ENCODE measurements around the gene SPOCK2. TPM values are rescaled to one million over a fixed set of nuclear protein-coding genes. Genes with fewer than 3 reads are reported as not detected.

Gene SPOCK2
- total RNA-seq, 1 donor from 2014 or later = 27.8 TPM

- POLR2A ChIA-PET = interaction anchor here (0.6 to 1.6 kb wide), 3 partner anchors 175 to 246 kb away, joined by 3 read pairs; no protein-coding TSS in a partner anchor
- Mint-ChIP-seq H3K27me3 (no peaks in the 10 kb centered on the region), H3K27ac (peak overlapping the region; percentile 81), H3K9me3 (no peaks in the 10 kb centered on the region), H3K4me1 (peaks cover 58% of the 10 kb centered on the region), H3K4me3 (peak overlapping the region; percentile 71), H3K36me3 (ENCODE audit: low read depth) (peaks cover 12% of the 10 kb centered on the region)
- CTCF ChIA-PET = no interaction called here
- ATAC-seq (ENCODE audit: low read depth) (no peak), DNase-seq (no peak)
- TF ChIP-seq CTCF (IDR thresholded peaks at IDR 0.05) = no peak
- intact Hi-C loops (cut with micrococcal nuclease) = no loop called here
Observed at GRCh38 chr10:72085864-72086465, 2.4 kb downstream of the SPOCK2 start.

GRCh38 chr10:72085166-72085565 lies 3.2 kb downstream of the SPOCK2 start:
- TF ChIP-seq CTCF (IDR thresholded peaks at IDR 0.05) = no peak
- Mint-ChIP-seq H3K9me3 (no peaks in the 10 kb centered on the region), H3K36me3 (ENCODE audit: low read depth) (peaks cover 12% of the 10 kb centered on the region), H3K4me3 (no peak overlapping the region), H3K27ac (peak overlapping the region; percentile 81), H3K4me1 (peaks cover 66% of the 10 kb centered on the region), H3K27me3 (no peaks in the 10 kb centered on the region)
- POLR2A ChIA-PET = interaction anchor here (0.6 to 0.7 kb wide), 2 partner anchors 176 to 261 kb away, joined by 3 to 6 read pairs; no protein-coding TSS in a partner anchor
- intact Hi-C loops (cut with micrococcal nuclease) = no loop called here
- ATAC-seq (ENCODE audit: low read depth) = no peak
- CTCF ChIA-PET = no interaction called here
- no peak for DNase-seq

DNA sequence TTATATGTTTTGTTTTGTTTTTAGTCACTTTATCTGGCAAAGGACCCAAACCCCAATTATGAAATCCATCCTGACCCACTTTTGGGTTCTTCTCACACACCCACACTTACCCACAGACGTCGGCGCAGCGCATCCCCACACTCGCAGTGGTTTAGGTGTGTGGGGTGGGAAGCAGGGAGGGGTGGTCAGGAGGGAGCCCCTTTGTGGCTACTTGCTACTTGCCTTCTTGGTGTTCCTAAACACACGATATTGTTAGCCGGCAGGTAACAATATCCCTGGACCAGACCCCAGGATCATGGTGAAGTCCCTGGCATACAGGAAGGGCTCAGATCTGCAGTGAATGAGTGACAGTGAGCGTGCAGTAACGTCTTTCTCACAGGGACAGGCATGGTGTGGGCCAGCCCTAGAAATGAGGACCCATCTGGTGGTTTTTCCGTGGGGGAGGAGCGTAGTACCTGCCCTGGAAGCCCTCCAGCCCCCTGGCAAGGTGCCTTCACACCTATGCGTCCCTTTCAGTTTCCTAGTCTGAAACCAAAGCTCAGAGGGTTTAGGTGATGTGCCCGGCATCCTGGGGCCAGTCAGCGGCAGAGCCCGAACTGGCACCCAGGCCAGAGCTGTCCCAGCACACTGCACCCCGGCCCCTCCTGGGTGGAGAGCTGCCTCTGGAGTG lies 4.4 kb downstream of the SPOCK2 start:
- H3K4me1 Mint-ChIP-seq = peaks cover 71% of the 10 kb centered on the region
- DNase-seq (no peak), ATAC-seq (ENCODE audit: low read depth) (no peak)
- H3K36me3 Mint-ChIP-seq (ENCODE audit: low read depth) = peaks cover 12% of the 10 kb centered on the region
- intact Hi-C loops (cut with micrococcal nuclease) = no loop called here
- H3K4me3 Mint-ChIP-seq = no peak overlapping the region
- H3K9me3 Mint-ChIP-seq = no peaks in the 10 kb centered on the region
- H3K27me3 Mint-ChIP-seq = no peaks in the 10 kb centered on the region
- CTCF ChIA-PET = interaction anchor here (1.3 kb wide), 1 partner anchor 253 kb away, joined by 3 read pairs; no protein-coding TSS in a partner anchor
- POLR2A ChIA-PET = interaction anchor here (0.6 kb wide), 1 partner anchor 328 kb away, joined by 11 read pairs; no protein-coding TSS in a partner anchor
- peak overlapping the region; percentile 81 for H3K27ac Mint-ChIP-seq
- TF ChIP-seq CTCF (IDR thresholded peaks at IDR 0.05) = no peak

GRCh38 chr10:72082856-72083789 lies 5.2 kb downstream of the SPOCK2 start:
- no peak for TF ChIP-seq CTCF (IDR thresholded peaks at IDR 0.05)
- ChIA-PET POLR2A (interaction anchor here (0.7 to 0.8 kb wide), 2 partner anchors 191 to 246 kb away, joined by 5 read pairs; no protein-coding TSS in a partner anchor), CTCF (interaction anchor here (1.3 kb wide), 1 partner anchor 254 kb away, joined by 3 read pairs; no protein-coding TSS in a partner anchor)
- Mint-ChIP-seq H3K9me3 (no peaks in the 10 kb centered on the region), H3K27ac (peak overlapping the region; percentile 28), H3K36me3 (ENCODE audit: low read depth) (peaks cover 9% of the 10 kb centered on the region), H3K4me3 (no peak overlapping the region), H3K27me3 (no peaks in the 10 kb centered on the region), H3K4me1 (peaks cover 68% of the 10 kb centered on the region)
- intact Hi-C loops (cut with micrococcal nuclease) = no loop called here
- DNase-seq (no peak), ATAC-seq (ENCODE audit: low read depth) (no peak)

All from activated B cell treated with CpG ODN at 0.5 μM for 24 hours (primary cell).